IMR-90 (cell line): Measurements from ENCODE around the gene ZNF594. TPM values are rescaled to one million over a fixed set of nuclear protein-coding genes. Genes with fewer than 3 reads are reported as not detected.

Experiments
- ATAC-seq: fragments of 200-7000 bp; cut with Tn5 transposase; 2 replicates; pipeline ENCODE4 v1.9.1; 2020; ENCODE audit warnings: low read depth, mild to moderate bottlenecking, moderate library complexity
- BruUV-seq: library from RNA; stranded (reverse); fragments of 400-500 nt; replicated peaks from 2 replicates; lab custom pipeline; 2021; lab: Mats Ljungman, UMichigan
- CTCF ChIA-PET: fragments of 300-600 bp; formaldehyde crosslinking; extraction: SDS; loops from one replicate; lab custom pipeline; 2021; ENCODE audit warnings: antibody characterized with exemption; lab: Yijun Ruan, JAX
- POLR2A ChIA-PET: fragments of 300-600 bp; sonication (Branson Sonifier 250); formaldehyde crosslinking; loops from one replicate; lab custom pipeline; 2022; ENCODE audit warnings: antibody characterized with exemption; ENCODE audit not compliant: unreplicated experiment; lab: Charles Lee
- DNase-seq: peaks from one replicate; pipeline ENCODE4 v3.0.0; 2013
- H2AFZ ChIP-seq: replicated peaks from 2 replicates; pipeline ENCODE3; 2013; ENCODE audit warnings: low read length, mild to moderate bottlenecking; ENCODE audit not compliant: poor library complexity
- H2AK5ac ChIP-seq: 2 replicates; pipeline ENCODE4 v1.6.1; 2013; ENCODE audit warnings: low read depth, low read length, inconsistent platforms
- H2AK9ac ChIP-seq: replicated peaks from 2 replicates; pipeline ENCODE3; 2013; ENCODE audit warnings: mild to moderate bottlenecking, low read depth, low read length, moderate library complexity; ENCODE audit not compliant: poor library complexity
- H2BK120ac ChIP-seq: 2 replicates; pipeline ENCODE4 v1.6.1; 2013; ENCODE audit warnings: low read depth, low read length, inconsistent platforms
- H2BK15ac ChIP-seq: 3 replicates; pipeline ENCODE4 v1.6.1; 2013; ENCODE audit warnings: low read depth, low read length, inconsistent platforms
- H2BK20ac ChIP-seq: 2 replicates; pipeline ENCODE4 v1.6.1; 2013; ENCODE audit warnings: low read depth, mild to moderate bottlenecking, inconsistent platforms, low read length, moderate library complexity
- H2BK5ac ChIP-seq: 2 replicates; pipeline ENCODE4 v1.6.1; 2013; ENCODE audit warnings: mild to moderate bottlenecking, low read depth, low read length, inconsistent platforms; ENCODE audit not compliant: poor library complexity, severe bottlenecking
- H3K14ac ChIP-seq: replicated peaks from 2 replicates; pipeline ENCODE4 v1.6.1; 2013; ENCODE audit warnings: low read depth, low read length, inconsistent platforms
- H3K18ac ChIP-seq: 2 replicates; pipeline ENCODE4 v1.6.1; 2013; ENCODE audit warnings: low read depth, low read length, control low read depth
- H3K23ac ChIP-seq: 2 replicates; pipeline ENCODE4 v1.6.1; 2013; ENCODE audit warnings: low read depth, low read length, inconsistent platforms
- H3K27ac ChIP-seq: 2 replicates; pipeline ENCODE4 v1.5.1; 2013; ENCODE audit warnings: mild to moderate bottlenecking, control low read depth, low read length; ENCODE audit not compliant: insufficient read depth
- H3K27me3 ChIP-seq: 2 replicates; pipeline ENCODE4 v1.6.1; 2013; ENCODE audit warnings: low read length; ENCODE audit not compliant: control insufficient read depth, insufficient read depth
- H3K36me3 ChIP-seq: 2 replicates; pipeline ENCODE4 v1.6.1; 2013; ENCODE audit warnings: low read length, mixed read lengths; ENCODE audit not compliant: control insufficient read depth, insufficient read depth
- H3K4ac ChIP-seq: 2 replicates; pipeline ENCODE4 v1.6.1; 2013; ENCODE audit warnings: low read depth, low read length, inconsistent platforms
- H3K4me1 ChIP-seq: 2 replicates; pipeline ENCODE4 v1.6.1; 2013; ENCODE audit warnings: low read length, mixed read lengths; ENCODE audit not compliant: control insufficient read depth, insufficient read depth
- H3K4me2 ChIP-seq: 2 replicates; pipeline ENCODE4 v1.6.1; 2013; ENCODE audit warnings: low read depth, mild to moderate bottlenecking, control low read depth, low read length, moderate library complexity
- H3K4me3 ChIP-seq: 2 replicates; pipeline ENCODE4 v1.5.1; 2013; ENCODE audit warnings: low read depth, mild to moderate bottlenecking, control low read depth, low read length, moderate library complexity; ENCODE audit not compliant: insufficient read depth
- H3K56ac ChIP-seq: 2 replicates; pipeline ENCODE4 v1.6.1; 2013; ENCODE audit warnings: low read length, inconsistent platforms; ENCODE audit not compliant: insufficient read depth; ENCODE audit errors: extremely low read depth
- H3K79me1 ChIP-seq, 2 experiments: 2 replicates each; pipeline ENCODE4 v1.6.1; 2013; ENCODE audit warnings: low read length in 2 of 2, inconsistent platforms in 1 of 2, low read depth in 1 of 2
- H3K9ac ChIP-seq: 2 replicates; pipeline ENCODE4 v1.6.1; 2013; ENCODE audit warnings: low read depth, low read length, control low read depth
- H3K9me1 ChIP-seq: 2 replicates; pipeline ENCODE4 v1.6.1; 2013; ENCODE audit warnings: low read length, inconsistent platforms; ENCODE audit not compliant: insufficient read depth
- H3K9me3 ChIP-seq: 2 replicates; pipeline ENCODE4 v1.6.1; 2013; ENCODE audit warnings: low read length; ENCODE audit not compliant: control insufficient read depth, insufficient read depth
- H4K20me1 ChIP-seq: 2 replicates; pipeline ENCODE4 v1.6.1; 2013; ENCODE audit warnings: low read length, inconsistent platforms; ENCODE audit not compliant: insufficient read depth
- H4K5ac ChIP-seq: 2 replicates; pipeline ENCODE4 v1.6.1; 2013; ENCODE audit warnings: mild to moderate bottlenecking, low read depth, low read length, control low read depth
- H4K8ac ChIP-seq, 2 experiments: 2 replicates each; pipeline ENCODE4 v1.6.1; 2013; ENCODE audit warnings: low read depth in 2 of 2, low read length in 2 of 2, control low read depth in 1 of 2, inconsistent platforms in 1 of 2
- H4K91ac ChIP-seq: 2 replicates; pipeline ENCODE4 v1.6.1; 2013; ENCODE audit warnings: low read depth, low read length, inconsistent platforms; ENCODE audit not compliant: insufficient read depth
- BHLHE40 ChIP-seq: fragments of 150-350 bp; IDR thresholded peaks from 2 replicates; pipeline ENCODE4 v1.6.1; 2016; ENCODE audit warnings: mild to moderate bottlenecking, low read depth, low read length
- CEBPB ChIP-seq: IDR thresholded peaks from 2 replicates; pipeline ENCODE4 v1.6.1; 2012; ENCODE audit warnings: low read depth, low read length, improper control_type of control experiment
- CHD1 ChIP-seq: IDR thresholded peaks from 2 replicates; pipeline ENCODE4 v1.6.1; 2012; ENCODE audit warnings: low read depth, low read length, improper control_type of control experiment
- FOS ChIP-seq: fragments of 150-350 bp; IDR thresholded peaks from 2 replicates; pipeline ENCODE4 v1.6.1; 2016; ENCODE audit warnings: low read depth, low read length
- MAFK ChIP-seq: IDR thresholded peaks from 2 replicates; pipeline ENCODE4 v1.6.1; 2012; ENCODE audit warnings: low read depth, low read length, improper control_type of control experiment
- MAZ ChIP-seq: IDR thresholded peaks from 2 replicates; pipeline ENCODE4 v1.6.1; 2012; ENCODE audit warnings: low read depth, mild to moderate bottlenecking, low read length, improper control_type of control experiment, moderate library complexity, borderline replicate concordance
- MXI1 ChIP-seq: IDR thresholded peaks from 2 replicates; pipeline ENCODE4 v1.6.1; 2012; ENCODE audit warnings: low read depth, mild to moderate bottlenecking, low read length, moderate library complexity, borderline replicate concordance
- NFE2L2 ChIP-seq: fragments of 150-350 bp; IDR thresholded peaks from 2 replicates; pipeline ENCODE4 v1.6.1; 2016; ENCODE audit warnings: low read depth, mild to moderate bottlenecking, low read length
- POLR2A ChIP-seq: IDR thresholded peaks from 2 replicates; pipeline ENCODE4 v1.6.1; 2012; ENCODE audit warnings: mild to moderate bottlenecking, low read depth, low read length
- RAD21 ChIP-seq: IDR thresholded peaks from 2 replicates; pipeline ENCODE4 v1.6.1; 2012; ENCODE audit warnings: low read length, improper control_type of control experiment
- RCOR1 ChIP-seq: IDR thresholded peaks from 2 replicates; pipeline ENCODE4 v1.6.1; 2012; ENCODE audit warnings: mild to moderate bottlenecking, low read length, improper control_type of control experiment; ENCODE audit not compliant: insufficient replicate concordance
- RFX5 ChIP-seq: IDR thresholded peaks from 2 replicates; pipeline ENCODE4 v1.8.0; 2012; ENCODE audit warnings: low read depth, mild to moderate bottlenecking, low read length, moderate library complexity
- SMC3 ChIP-seq: fragments of 150-350 bp; IDR thresholded peaks from 2 replicates; pipeline ENCODE4 v1.6.1; 2016; ENCODE audit warnings: low read depth, mild to moderate bottlenecking, antibody characterized with exemption, low read length, moderate library complexity
- WGBS, 2 experiments: methylation state at CpG; one replicate each; pipeline versions ENCODE4 v1.1.5 to v1.1.7; 2013; ENCODE audit warnings: missing lambda C conversion rate in 2 of 2; ENCODE audit not compliant: insufficient read length in 1 of 2; ENCODE audit errors: extremely low coverage in 2 of 2; 5-methylcytosine and 5-hydroxymethylcytosine counted together
- dilution Hi-C: fragments of 300-500 bp; cut with HindIII; formaldehyde crosslinking; loops from one replicate; pipeline ENCODE4 v1.14.3; 2018; ENCODE audit warnings: low sequenced_read_pairs; ENCODE audit not compliant: unreplicated experiment
- in situ Hi-C: fragments of 300-500 bp; cut with MboI; formaldehyde crosslinking; loops from 3 replicates; pipeline ENCODE4 v1.14.3; 2019; ENCODE audit warnings: low sequenced_read_pairs, inconsistent platforms, mixed read lengths
- intact Hi-C: fragments of 100-400 bp; cut with micrococcal nuclease; formaldehyde crosslinking; loops from 2 replicates; pipeline ENCODE4 v1.10.0; 2022
- polyA plus RNA-seq, 3 experiments: library from polyadenylated mRNA; depleted of rRNA; stranded (reverse); fragments of >200 nt; gene quantifications; 2 replicates each; pipeline ENCODE4 v1.2.3, GENCODE V29; 2012; ENCODE audit warnings: low replicate concordance in 1 of 3
- total RNA-seq: library from RNA; depleted of rRNA; stranded (reverse); fragments of >200 nt; gene quantifications from 2 replicates; pipeline ENCODE4 v1.2.3, GENCODE V29; 2012
- TF ChIP-seq, protein P1 (sequence below): conservative IDR thresholded peaks from 2 replicates; pipeline ENCODE4 v1.5.1; 2012; ENCODE audit warnings: mild to moderate bottlenecking, low read depth, low read length, improper control_type of control experiment
- TF ChIP-seq, protein P2 (sequence below): fragments of 150-350 bp; IDR thresholded peaks from 2 replicates; pipeline ENCODE4 v1.6.1; 2017; ENCODE audit warnings: mild to moderate bottlenecking, antibody characterized with exemption, low read length, low read depth
- TF ChIP-seq, protein P3 (sequence below): fragments of 150-350 bp; IDR thresholded peaks from 2 replicates; pipeline ENCODE4 v1.6.1; 2016; ENCODE audit warnings: low read depth, mild to moderate bottlenecking, low read length, moderate library complexity, borderline replicate concordance

ZNF594 gene
- total and polyA plus RNA-seq, 2 of the 4 experiments (the other 2 are of a cell fraction): 2.5 to 7.2 TPM

- in situ Hi-C loops: loop anchor here (25.0 kb wide), 1 partner anchor 1200 kb away; the partner anchor contains the start of genes AIPL1 and PIMREG
- Histone ChIP-seq H3K27ac (no peak overlapping the region), H3K9me3 (no peaks in the 10 kb centered on the region), H2AFZ (no peak overlapping the region), H3K56ac (no peak overlapping the region), H3K4me1 (no peaks in the 10 kb centered on the region), H2AK5ac (no peak overlapping the region), H4K20me1 (no peaks in the 10 kb centered on the region), H2BK15ac (no peak overlapping the region), H3K9ac (no peak overlapping the region), H3K27me3 (no peaks in the 10 kb centered on the region), H2BK120ac (no peak overlapping the region), H4K8ac (no peak overlapping the region), H3K4ac (no peak overlapping the region), H3K4me2 (no peak overlapping the region), H3K18ac (no peak overlapping the region), H3K14ac (no peak overlapping the region), H3K79me1 (no peaks in the 10 kb centered on the region), H2BK20ac (no peak overlapping the region), H3K4me3 (no peak overlapping the region), H4K91ac (no peak overlapping the region), H3K9me1 (no peaks in the 10 kb centered on the region), H2BK5ac (no peak overlapping the region), H4K5ac (no peak overlapping the region), H3K36me3 (no peaks in the 10 kb centered on the region), H3K23ac (no peak overlapping the region), H2AK9ac (no peak overlapping the region)
- dilution Hi-C loops: no loop called here
- TF ChIP-seq MAZ (no peak), MXI1 (no peak), CEBPB (no peak), NFE2L2 (no peak), RCOR1 (no peak), RFX5 (no peak), BHLHE40 (no peak), CHD1 (no peak), RAD21 (no peak), SMC3 (no peak), FOS (no peak), MAFK (no peak), POLR2A (no peak)
- TF ChIP-seq, protein P1, sequence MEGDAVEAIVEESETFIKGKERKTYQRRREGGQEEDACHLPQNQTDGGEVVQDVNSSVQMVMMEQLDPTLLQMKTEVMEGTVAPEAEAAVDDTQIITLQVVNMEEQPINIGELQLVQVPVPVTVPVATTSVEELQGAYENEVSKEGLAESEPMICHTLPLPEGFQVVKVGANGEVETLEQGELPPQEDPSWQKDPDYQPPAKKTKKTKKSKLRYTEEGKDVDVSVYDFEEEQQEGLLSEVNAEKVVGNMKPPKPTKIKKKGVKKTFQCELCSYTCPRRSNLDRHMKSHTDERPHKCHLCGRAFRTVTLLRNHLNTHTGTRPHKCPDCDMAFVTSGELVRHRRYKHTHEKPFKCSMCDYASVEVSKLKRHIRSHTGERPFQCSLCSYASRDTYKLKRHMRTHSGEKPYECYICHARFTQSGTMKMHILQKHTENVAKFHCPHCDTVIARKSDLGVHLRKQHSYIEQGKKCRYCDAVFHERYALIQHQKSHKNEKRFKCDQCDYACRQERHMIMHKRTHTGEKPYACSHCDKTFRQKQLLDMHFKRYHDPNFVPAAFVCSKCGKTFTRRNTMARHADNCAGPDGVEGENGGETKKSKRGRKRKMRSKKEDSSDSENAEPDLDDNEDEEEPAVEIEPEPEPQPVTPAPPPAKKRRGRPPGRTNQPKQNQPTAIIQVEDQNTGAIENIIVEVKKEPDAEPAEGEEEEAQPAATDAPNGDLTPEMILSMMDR: no peak
- TF ChIP-seq, protein P2, sequence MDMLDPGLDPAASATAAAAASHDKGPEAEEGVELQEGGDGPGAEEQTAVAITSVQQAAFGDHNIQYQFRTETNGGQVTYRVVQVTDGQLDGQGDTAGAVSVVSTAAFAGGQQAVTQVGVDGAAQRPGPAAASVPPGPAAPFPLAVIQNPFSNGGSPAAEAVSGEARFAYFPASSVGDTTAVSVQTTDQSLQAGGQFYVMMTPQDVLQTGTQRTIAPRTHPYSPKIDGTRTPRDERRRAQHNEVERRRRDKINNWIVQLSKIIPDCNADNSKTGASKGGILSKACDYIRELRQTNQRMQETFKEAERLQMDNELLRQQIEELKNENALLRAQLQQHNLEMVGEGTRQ: no peak
- TF ChIP-seq, protein P3, sequence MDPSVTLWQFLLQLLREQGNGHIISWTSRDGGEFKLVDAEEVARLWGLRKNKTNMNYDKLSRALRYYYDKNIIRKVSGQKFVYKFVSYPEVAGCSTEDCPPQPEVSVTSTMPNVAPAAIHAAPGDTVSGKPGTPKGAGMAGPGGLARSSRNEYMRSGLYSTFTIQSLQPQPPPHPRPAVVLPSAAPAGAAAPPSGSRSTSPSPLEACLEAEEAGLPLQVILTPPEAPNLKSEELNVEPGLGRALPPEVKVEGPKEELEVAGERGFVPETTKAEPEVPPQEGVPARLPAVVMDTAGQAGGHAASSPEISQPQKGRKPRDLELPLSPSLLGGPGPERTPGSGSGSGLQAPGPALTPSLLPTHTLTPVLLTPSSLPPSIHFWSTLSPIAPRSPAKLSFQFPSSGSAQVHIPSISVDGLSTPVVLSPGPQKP: no peak
- intact Hi-C loops: loop anchor here (1.0 kb wide), 1 partner anchor 39 kb away; no protein-coding TSS in a partner anchor
- DNase-seq (no peak), ATAC-seq (no peak)
- BruUV-seq: no TSS peak
- ChIA-PET CTCF (interaction anchor here (0.6 to 0.7 kb wide), 2 partner anchors 34 to 138 kb away, joined by 4 read pairs; no protein-coding TSS in a partner anchor), POLR2A (no interaction called here)
- 17% methylated on average over 1 of the region's 3 CpGs; no CpG with 5 or more reads in 1 of the 2 experiments for WGBS, 2 experiments
Measured at GRCh38 chr17:5236938-5237540, 45.4 kb upstream of the ZNF594 start.
